CD4-positive, alpha-beta T cell treated with Interleukin-10 for 1 hour (primary cell): ENCODE data around the gene STAMBP.
"Not testable (repeated sequence)": the region's sequence is repeated elsewhere in the genome, so short reads cannot be mapped to it uniquely, and the experiment has no call there.

Experiments used
- DNase-seq: peaks from one replicate; pipeline ENCODE4 v3.0.0-alpha.2; 2020

Gene STAMBP

GRCh38 chr2:73837847-73838585 lies 9.3 kb downstream of the STAMBP start:
- DNase-seq, result no peak

GRCh38 chr2:73838889-73839534 lies 10.3 kb downstream of the STAMBP start:
- no peak for DNase-seq

- no peak for DNase-seq
Measured at GRCh38 chr2:73839653-73840411, 11.1 kb downstream of the STAMBP start.

GRCh38 chr2:73841912-73842738 lies 13.4 kb downstream of the STAMBP start:
- DNase-seq, result no peak

GRCh38 chr2:73842739-73843019 lies 13.9 kb downstream of the STAMBP start:
- no peak for DNase-seq

GRCh38 chr2:73844087-73844486 lies 15.3 kb downstream of the STAMBP start:
- DNase-seq, result no peak

GRCh38 chr2:73850009-73850408 lies 21.2 kb downstream of the STAMBP start:
- DNase-seq, result no peak

- no peak for DNase-seq
Measured at GRCh38 chr2:73851274-73851673, 22.5 kb downstream of the STAMBP start.

GRCh38 chr2:73852020-73852419 lies 23.3 kb downstream of the STAMBP start:
- DNase-seq, result no peak

- no peak for DNase-seq
Measured at GRCh38 chr2:73855526-73855925, 26.8 kb downstream of the STAMBP start.

- no peak for DNase-seq
Measured at GRCh38 chr2:73856214-73856613, 27.5 kb downstream of the STAMBP start.

GRCh38 chr2:73859721-73860586 lies 31.2 kb downstream of the STAMBP start:
- DNase-seq, result no peak

GRCh38 chr2:73862987-73863386 lies 34.2 kb downstream of the STAMBP start:
- no peak for DNase-seq

GRCh38 chr2:73868204-73868978 lies 39.6 kb downstream of the STAMBP start:
- DNase-seq, result no peak

- DNase-seq, result no peak
Measured at GRCh38 chr2:73870084-73870483, 41.3 kb downstream of the STAMBP start.

- DNase-seq, result no peak
Measured at GRCh38 chr2:73877071-73877802, 48.5 kb downstream of the STAMBP start.

GRCh38 chr2:73877984-73878383 lies 49.2 kb downstream of the STAMBP start:
- not testable (repeated sequence) for DNase-seq

- DNase-seq, result no peak
Measured at GRCh38 chr2:73885406-73885805, 56.6 kb downstream of the STAMBP start.

GRCh38 chr2:73886357-73886756 lies 57.6 kb downstream of the STAMBP start:
- DNase-seq, result no peak

GRCh38 chr2:73887596-73888353 lies 59.0 kb downstream of the STAMBP start:
- DNase-seq, result not testable (repeated sequence)
